HepG2 (cell line): Measurements from ENCODE around the gene NOC2L.

Experiments
- TAF1 ChIP-seq: sonication (generic); formaldehyde crosslinking; IDR thresholded peaks from 2 replicates; pipeline ENCODE4 v1.4.0; 2020; ENCODE audit warnings: missing genetic modification reagents
- TF ChIP-seq, protein P1 (sequence below): sonication (generic); formaldehyde crosslinking; IDR thresholded peaks from 2 replicates; pipeline ENCODE4 v1.4.0; 2020; ENCODE audit warnings: missing genetic modification reagents

DNA sequence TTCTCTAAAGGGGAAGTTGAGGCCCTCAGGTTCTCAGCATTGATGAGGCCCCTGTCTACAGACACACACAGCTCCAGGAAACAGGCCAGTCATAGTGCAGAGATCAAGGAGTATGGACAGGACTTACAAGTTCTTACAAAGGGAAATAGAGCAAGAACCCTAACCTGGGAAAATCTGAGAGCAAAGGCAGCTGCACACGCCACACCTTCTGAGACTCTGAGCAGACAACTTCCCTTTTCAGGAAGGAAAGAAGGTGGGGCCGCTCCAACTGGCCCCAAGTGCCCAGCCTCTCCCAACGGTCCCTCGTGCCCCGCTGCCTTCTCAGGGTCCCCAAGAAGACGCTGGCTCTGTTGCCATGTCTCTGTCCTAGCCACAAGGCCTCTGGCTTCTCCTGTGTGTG lies 3.6 kb downstream of the NOC2L start:
- no peak for TF ChIP-seq TAF1
- TF ChIP-seq, protein P1, sequence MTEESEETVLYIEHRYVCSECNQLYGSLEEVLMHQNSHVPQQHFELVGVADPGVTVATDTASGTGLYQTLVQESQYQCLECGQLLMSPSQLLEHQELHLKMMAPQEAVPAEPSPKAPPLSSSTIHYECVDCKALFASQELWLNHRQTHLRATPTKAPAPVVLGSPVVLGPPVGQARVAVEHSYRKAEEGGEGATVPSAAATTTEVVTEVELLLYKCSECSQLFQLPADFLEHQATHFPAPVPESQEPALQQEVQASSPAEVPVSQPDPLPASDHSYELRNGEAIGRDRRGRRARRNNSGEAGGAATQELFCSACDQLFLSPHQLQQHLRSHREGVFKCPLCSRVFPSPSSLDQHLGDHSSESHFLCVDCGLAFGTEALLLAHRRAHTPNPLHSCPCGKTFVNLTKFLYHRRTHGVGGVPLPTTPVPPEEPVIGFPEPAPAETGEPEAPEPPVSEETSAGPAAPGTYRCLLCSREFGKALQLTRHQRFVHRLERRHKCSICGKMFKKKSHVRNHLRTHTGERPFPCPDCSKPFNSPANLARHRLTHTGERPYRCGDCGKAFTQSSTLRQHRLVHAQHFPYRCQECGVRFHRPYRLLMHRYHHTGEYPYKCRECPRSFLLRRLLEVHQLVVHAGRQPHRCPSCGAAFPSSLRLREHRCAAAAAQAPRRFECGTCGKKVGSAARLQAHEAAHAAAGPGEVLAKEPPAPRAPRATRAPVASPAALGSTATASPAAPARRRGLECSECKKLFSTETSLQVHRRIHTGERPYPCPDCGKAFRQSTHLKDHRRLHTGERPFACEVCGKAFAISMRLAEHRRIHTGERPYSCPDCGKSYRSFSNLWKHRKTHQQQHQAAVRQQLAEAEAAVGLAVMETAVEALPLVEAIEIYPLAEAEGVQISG (CRISPR knock-in tag), result no peak
